ENCODE results near the gene ALOX15B.

ALOX15B gene

DNA sequence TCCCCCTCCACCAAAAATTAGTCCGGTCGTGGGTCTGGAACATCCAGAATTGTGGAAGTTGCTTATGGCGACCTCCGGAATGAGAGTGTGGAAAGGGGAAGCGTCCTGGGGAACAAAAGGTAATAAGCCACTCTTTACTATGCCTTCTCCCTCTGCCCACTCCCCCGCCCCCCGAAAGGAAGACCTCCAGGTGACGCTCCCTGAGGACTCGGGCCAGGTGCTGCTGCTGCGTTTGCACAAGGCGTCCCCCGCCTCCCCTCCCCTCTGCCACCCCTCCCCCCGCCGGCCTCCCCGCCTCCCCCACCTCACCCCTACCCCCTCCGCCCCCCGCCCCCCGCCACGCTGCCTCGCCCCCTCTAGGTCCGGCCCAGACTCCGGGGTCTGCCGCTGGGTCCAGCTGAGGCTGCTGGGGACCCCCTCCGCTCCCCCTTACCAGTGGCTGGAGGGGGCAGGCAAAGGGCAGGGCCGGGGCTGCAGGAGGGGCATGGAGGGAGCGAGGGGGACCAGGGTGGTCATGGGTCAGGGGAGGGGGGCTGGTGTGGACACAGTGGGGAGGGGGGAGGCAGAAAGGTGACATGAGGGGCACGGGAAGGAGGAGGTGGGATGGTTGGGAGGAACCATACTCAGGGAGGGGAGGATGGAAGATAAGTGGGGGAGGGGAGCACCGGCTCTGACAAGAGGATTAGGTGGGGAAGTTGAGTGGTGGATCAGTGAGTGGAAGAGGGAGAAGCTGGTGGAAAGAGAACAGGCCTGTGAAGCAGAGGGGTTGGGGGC lies 25.1 kb downstream of the ALOX15B start:
- TF ChIP-seq, protein P1, sequence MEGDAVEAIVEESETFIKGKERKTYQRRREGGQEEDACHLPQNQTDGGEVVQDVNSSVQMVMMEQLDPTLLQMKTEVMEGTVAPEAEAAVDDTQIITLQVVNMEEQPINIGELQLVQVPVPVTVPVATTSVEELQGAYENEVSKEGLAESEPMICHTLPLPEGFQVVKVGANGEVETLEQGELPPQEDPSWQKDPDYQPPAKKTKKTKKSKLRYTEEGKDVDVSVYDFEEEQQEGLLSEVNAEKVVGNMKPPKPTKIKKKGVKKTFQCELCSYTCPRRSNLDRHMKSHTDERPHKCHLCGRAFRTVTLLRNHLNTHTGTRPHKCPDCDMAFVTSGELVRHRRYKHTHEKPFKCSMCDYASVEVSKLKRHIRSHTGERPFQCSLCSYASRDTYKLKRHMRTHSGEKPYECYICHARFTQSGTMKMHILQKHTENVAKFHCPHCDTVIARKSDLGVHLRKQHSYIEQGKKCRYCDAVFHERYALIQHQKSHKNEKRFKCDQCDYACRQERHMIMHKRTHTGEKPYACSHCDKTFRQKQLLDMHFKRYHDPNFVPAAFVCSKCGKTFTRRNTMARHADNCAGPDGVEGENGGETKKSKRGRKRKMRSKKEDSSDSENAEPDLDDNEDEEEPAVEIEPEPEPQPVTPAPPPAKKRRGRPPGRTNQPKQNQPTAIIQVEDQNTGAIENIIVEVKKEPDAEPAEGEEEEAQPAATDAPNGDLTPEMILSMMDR (IDR thresholded peaks at IDR 0.05), result no peak

DNA sequence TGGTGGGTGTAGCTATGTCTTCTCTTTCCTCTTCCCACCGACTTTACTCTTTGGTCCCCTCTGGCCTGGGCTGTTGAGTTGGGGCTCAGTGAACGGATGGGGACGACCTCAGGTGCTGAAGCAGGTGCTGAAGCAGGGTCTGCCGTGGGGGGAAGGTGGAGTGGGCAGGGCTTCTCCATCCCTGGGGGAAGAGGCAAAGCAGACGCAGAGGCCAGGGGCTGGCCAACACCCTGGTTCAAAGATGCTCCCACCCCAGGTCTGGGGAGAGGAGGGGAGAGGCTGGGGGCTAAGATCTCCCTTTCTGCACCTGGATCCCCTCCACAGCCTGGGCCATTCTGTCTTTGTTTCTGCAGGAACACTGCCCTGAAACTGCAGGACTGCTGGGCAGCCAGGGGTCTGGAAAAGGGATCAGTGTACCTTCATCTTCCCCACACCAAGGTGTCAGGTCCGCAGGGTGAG lies 25.7 kb downstream of the ALOX15B start:
- TF ChIP-seq, protein P1 (IDR thresholded peaks at IDR 0.05), result no peak

DNA sequence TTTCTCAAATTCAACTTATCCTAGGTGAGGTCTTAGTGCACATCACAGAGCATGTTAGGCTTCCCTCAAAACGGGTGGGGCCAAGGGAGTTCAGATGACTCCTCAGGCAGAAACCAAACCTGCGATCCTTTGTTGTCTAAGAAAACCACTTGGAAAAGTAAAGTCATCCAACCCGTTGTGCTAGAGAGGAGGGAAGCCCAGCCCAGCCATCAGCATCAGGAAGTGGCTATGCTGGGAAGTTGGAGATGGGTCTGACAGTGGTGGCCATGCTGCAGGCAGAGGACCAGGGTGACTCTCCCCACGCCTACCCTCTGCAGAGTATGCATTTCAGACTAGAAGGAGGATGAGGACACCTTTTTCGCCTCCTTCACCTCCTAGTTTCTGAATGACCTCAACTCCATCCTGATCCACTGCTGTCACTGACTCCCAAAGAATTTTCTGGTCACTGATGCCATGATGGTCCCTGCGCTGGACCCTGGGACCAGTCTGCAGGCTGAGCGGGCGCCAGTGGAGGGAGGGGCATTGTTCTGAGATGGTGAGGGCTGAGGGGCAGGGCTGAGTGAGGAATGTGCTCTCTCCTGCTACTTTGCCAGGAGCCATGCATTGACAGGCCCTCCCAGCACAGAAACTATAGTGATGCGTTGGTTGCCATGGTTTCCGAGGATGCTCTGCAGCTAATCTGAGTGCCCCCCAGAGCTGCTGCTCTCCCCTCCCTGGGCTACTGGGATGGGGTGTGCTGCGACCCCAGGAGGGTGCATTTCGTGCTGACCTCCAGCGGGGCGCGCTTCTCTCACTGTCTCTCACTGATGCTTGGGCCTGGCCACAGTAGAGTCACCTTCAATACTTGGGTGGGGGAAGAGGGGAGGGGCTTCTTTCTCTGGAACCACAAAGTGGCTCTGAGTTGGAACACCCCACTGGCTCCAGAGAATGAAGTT lies 28.2 kb downstream of the ALOX15B start:
- TF ChIP-seq, protein P1 (IDR thresholded peaks at IDR 0.05), result no peak

DNA sequence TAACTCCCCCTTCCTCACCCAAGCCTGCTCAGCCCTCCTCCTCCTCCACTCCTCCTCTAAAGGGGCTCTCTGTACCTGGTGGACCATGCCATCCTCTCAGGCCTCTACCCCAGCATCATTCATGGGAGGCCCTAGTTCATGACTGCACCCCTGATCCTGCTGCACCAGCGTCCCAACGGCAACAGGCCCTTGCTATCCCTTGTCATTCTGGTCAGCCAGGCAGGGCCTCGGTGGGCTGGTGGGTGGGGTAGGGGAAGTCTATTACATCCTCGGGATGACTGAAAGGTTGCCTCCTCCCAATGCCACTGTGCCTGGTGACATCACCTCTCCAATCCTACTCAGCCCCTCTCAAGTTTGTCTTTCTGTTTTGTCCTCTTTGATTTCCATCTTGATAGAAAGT lies 28.9 kb downstream of the ALOX15B start:
- TF ChIP-seq, protein P1 (IDR thresholded peaks at IDR 0.05), result no peak

DNA sequence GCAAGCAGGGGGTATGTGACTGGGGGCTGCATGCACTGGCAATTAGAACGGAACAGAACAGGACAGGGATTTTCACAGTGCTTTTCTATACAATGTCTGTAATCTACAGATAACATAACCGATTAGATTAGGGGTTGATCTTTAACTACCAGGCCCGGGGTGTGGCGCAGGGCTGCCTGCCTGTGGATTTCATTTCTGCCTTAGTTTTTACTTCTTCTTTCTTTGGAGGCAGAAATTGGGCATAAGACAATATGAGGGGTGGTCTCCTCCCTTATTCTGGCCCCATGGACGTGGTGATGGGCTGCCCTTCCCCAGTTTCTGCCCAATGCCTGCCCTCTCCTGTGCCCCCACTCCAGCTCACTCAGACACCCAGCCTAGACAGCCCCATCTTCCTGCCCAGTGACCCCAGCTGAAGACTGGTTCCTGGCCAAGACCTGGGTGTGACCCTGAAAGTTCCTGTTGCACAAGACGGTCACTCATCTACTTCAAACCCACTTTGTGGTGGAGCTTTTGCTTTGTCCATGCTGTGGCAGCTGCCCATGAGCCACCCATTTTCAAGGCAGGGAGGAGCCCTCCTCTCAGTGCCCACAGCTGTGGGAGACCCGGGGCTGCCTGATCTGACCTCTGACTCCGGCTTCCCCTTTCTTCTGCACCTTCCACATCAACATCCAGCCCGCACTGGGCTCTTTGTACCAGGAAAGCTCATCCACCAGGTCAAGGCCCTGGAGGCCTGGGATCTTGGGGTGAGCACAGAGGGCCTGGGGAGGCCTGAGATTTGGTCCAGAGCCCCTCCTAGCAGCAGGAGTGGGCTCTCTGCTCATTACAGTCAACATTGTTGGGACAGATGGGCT lies 30.1 kb downstream of the ALOX15B start:
- TF ChIP-seq, protein P1 (IDR thresholded peaks at IDR 0.05), result no peak

DNA sequence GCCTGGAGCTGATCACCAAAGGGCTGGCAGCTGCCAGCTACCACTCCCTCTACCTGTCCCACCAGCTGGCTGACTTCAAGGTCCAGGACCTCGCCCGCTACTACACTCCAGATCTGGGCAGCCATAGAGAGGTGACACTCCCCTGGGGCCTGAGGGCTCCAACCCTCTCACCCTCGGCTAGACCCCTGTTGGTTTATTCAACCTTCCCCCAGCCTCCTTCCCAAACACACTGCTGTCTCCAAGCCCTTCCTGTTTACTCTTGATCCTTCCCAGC lies 30.7 kb downstream of the ALOX15B start:
- TF ChIP-seq, protein P1 (IDR thresholded peaks at IDR 0.05), result no peak

DNA sequence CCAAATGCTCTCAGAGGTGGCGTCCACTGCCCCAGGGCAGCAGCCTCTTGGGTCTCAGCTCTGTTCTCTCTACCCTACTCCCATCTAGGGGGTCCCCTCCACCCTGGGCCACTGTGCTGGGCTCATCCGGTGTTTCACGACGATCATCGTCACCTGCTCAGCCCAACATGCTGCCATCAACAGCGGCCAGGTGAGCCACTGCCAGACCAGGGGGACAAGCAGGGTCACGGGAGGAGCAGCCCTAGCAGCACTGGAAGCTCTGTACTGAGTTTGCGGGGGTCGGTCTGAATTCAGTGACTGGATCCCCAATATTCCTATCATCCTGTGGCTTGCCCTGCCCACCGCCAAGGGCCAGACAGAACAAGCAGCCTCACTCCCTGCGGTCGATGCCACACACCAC lies 32.6 kb downstream of the ALOX15B start:
- TF ChIP-seq, protein P1 (IDR thresholded peaks at IDR 0.05), result no peak

All from LNCAP (cell line).